ENCODE results near the gene KAZN.
"Not testable (repeated sequence)": the region's sequence is repeated elsewhere in the genome, so short reads cannot be mapped to it uniquely, and the experiment has no call there.

KAZN gene

GRCh38 chr1:14958249-14959058, 360.0 kb downstream of the KAZN start:
- DNase-seq (ENCODE audit: low read depth) = no peak

- DNase-seq (ENCODE audit: low read depth) = no peak
These were observed 360.7 kb downstream of the KAZN start for GRCh38 chr1:14959059-14959694.

- no peak for DNase-seq (ENCODE audit: low read depth)
These were observed 363.3 kb downstream of the KAZN start for GRCh38 chr1:14961661-14962267.

- DNase-seq (ENCODE audit: low read depth) = no peak
These were observed 363.9 kb downstream of the KAZN start for GRCh38 chr1:14962407-14962806.

- DNase-seq (ENCODE audit: low read depth) = not testable (repeated sequence)
These were observed 365.6 kb downstream of the KAZN start for GRCh38 chr1:14963791-14964710.

GRCh38 chr1:14964711-14965055, 366.2 kb downstream of the KAZN start:
- no peak for DNase-seq (ENCODE audit: low read depth)

GRCh38 chr1:14968251-14968851, 369.9 kb downstream of the KAZN start:
- no peak for DNase-seq (ENCODE audit: low read depth)

- DNase-seq (ENCODE audit: low read depth) = no peak
These were observed 370.5 kb downstream of the KAZN start for GRCh38 chr1:14969006-14969405.

- no peak for DNase-seq (ENCODE audit: low read depth)
These were observed 371.8 kb downstream of the KAZN start for GRCh38 chr1:14970115-14970798.

- DNase-seq (ENCODE audit: low read depth) = no peak
These were observed 372.3 kb downstream of the KAZN start for GRCh38 chr1:14970799-14971141.

GRCh38 chr1:14971221-14971620, 372.7 kb downstream of the KAZN start:
- DNase-seq (ENCODE audit: low read depth) = no peak

- no peak for DNase-seq (ENCODE audit: low read depth)
These were observed 373.6 kb downstream of the KAZN start for GRCh38 chr1:14972107-14972506.

- no peak for DNase-seq (ENCODE audit: low read depth)
These were observed 375.3 kb downstream of the KAZN start for GRCh38 chr1:14973773-14974172.

- no peak for DNase-seq (ENCODE audit: low read depth)
These were observed 375.9 kb downstream of the KAZN start for GRCh38 chr1:14974361-14974760.

- DNase-seq (ENCODE audit: low read depth) = no peak
These were observed 376.6 kb downstream of the KAZN start for GRCh38 chr1:14975119-14975518.

- DNase-seq (ENCODE audit: low read depth) = no peak
These were observed 377.8 kb downstream of the KAZN start for GRCh38 chr1:14976256-14976655.

GRCh38 chr1:14977338-14977931, 378.9 kb downstream of the KAZN start:
- no peak for DNase-seq (ENCODE audit: low read depth)

- DNase-seq (ENCODE audit: low read depth) = no peak
These were observed 382.2 kb downstream of the KAZN start for GRCh38 chr1:14980621-14981218.

GRCh38 chr1:14982029-14982428, 383.5 kb downstream of the KAZN start:
- no peak for DNase-seq (ENCODE audit: low read depth)

- no peak for DNase-seq (ENCODE audit: low read depth)
These were observed 384.8 kb downstream of the KAZN start for GRCh38 chr1:14983277-14983676.

- DNase-seq (ENCODE audit: low read depth) = no peak
These were observed 387.7 kb downstream of the KAZN start for GRCh38 chr1:14986168-14986567.

All from stimulated activated CD8-positive, alpha-beta memory T cell treated with anti-CD3 and anti-CD28 coated beads, Interleukin-7, amount 100 ng/mL, for 24 hours (primary cell).